Fibroblast of lung (primary cell): ENCODE data around the gene GRID1. TPM values are rescaled to one million over a fixed set of nuclear protein-coding genes. Genes with fewer than 3 reads are reported as not detected.

Experiments
- DNase-seq, 2 donors: peaks; one replicate each; pipeline versions ENCODE4 v3.0.0 to v3.0.0-alpha.2; 2010; ENCODE audit warnings: low read depth in 2 of 2
- H2AFZ ChIP-seq: 2 replicates; pipeline ENCODE4 v1.5.1; 2012; ENCODE audit warnings: low read length, control low read depth, inconsistent platforms
- H3K27ac ChIP-seq: 2 replicates; pipeline ENCODE4 v1.5.1; 2011; ENCODE audit warnings: low read length, control low read depth; ENCODE audit not compliant: insufficient read depth
- H3K27me3 ChIP-seq: 2 replicates; pipeline ENCODE4 v1.5.1; 2011; ENCODE audit warnings: mild to moderate bottlenecking, low read length; ENCODE audit not compliant: control insufficient read depth, insufficient read depth
- H3K36me3 ChIP-seq: 2 replicates; pipeline ENCODE4 v1.5.1; 2011; ENCODE audit warnings: low read length; ENCODE audit not compliant: control insufficient read depth, insufficient read depth
- H3K4me1 ChIP-seq: 2 replicates; pipeline ENCODE4 v1.5.1; 2011; ENCODE audit warnings: low read length; ENCODE audit not compliant: control insufficient read depth, insufficient read depth; ENCODE audit errors: extremely low read depth
- H3K4me2 ChIP-seq: 2 replicates; pipeline ENCODE4 v1.5.1; 2011; ENCODE audit warnings: low read length, control low read depth; ENCODE audit not compliant: insufficient read depth; ENCODE audit errors: extremely low read depth
- H3K4me3 ChIP-seq, 4 experiments: fragments of 200-600 bp in 1 of 4; sonication (generic) in 1 of 4; replicated peaks in 1 of 4; 2 replicates each; pipeline ENCODE4 v1.5.1; 2011 to 2016; ENCODE audit warnings: low read length in 4 of 4, low read depth in 3 of 4, mild to moderate bottlenecking in 3 of 4, control low read depth in 2 of 4, inconsistent platforms in 1 of 4, mixed read lengths in 1 of 4; ENCODE audit not compliant: insufficient read depth in 1 of 4; ENCODE audit errors: control extremely low read depth in 1 of 4
- H3K79me2 ChIP-seq: 2 replicates; pipeline ENCODE4 v1.5.1; 2012; ENCODE audit warnings: mild to moderate bottlenecking, low read length, inconsistent platforms; ENCODE audit not compliant: control insufficient read depth, insufficient read depth
- H3K9ac ChIP-seq: 2 replicates; pipeline ENCODE4 v1.5.1; 2011; ENCODE audit warnings: mild to moderate bottlenecking, low read length, control low read depth; ENCODE audit not compliant: insufficient read depth
- H3K9me3 ChIP-seq: 2 replicates; pipeline ENCODE4 v1.5.1; 2012; ENCODE audit warnings: low read depth, low read length; ENCODE audit not compliant: control insufficient read depth, insufficient read depth
- H4K20me1 ChIP-seq: 2 replicates; pipeline ENCODE4 v1.5.1; 2011; ENCODE audit warnings: low read length; ENCODE audit not compliant: control insufficient read depth, insufficient read depth; ENCODE audit errors: extremely low read depth
- EZH2 ChIP-seq: IDR thresholded peaks from 2 replicates; pipeline ENCODE4 v1.5.1; 2012; ENCODE audit warnings: low read length, control low read depth, mild to moderate bottlenecking; ENCODE audit errors: missing control alignments
- polyA plus RNA-seq, 2 donors: library from polyadenylated mRNA; depleted of rRNA in 1 of 2; stranded (reverse) in 1 of 2; unstranded in 1 of 2; fragments of >200 nt; gene quantifications; 2 replicates each; pipeline ENCODE4 v1.2.1, GENCODE V29; 2011 to 2012; ENCODE audit warnings: missing spikeins in 1 of 2
- total RNA-seq: library from RNA; depleted of rRNA; stranded (reverse); fragments of >200 nt; gene quantifications from 2 replicates; pipeline ENCODE4 v1.2.1, GENCODE V29; 2014
- TF ChIP-seq, protein P1 (sequence below), 2 donors: IDR thresholded peaks in 1 of 2; conservative IDR thresholded peaks in 1 of 2; 1 replicate in 1 of 2; 2 replicates in 1 of 2; pipeline ENCODE4 v1.5.1; 2011 to 2012; ENCODE audit warnings: low read length in 2 of 2, control low read depth in 1 of 2, inconsistent platforms in 1 of 2, low read depth in 1 of 2, mild to moderate bottlenecking in 1 of 2

GRID1 gene
- total and polyA plus RNA-seq, 2 donors (not counting 1 experiment from before 2014, with no cell fraction given): 0.03 to 0.33 TPM

DNA sequence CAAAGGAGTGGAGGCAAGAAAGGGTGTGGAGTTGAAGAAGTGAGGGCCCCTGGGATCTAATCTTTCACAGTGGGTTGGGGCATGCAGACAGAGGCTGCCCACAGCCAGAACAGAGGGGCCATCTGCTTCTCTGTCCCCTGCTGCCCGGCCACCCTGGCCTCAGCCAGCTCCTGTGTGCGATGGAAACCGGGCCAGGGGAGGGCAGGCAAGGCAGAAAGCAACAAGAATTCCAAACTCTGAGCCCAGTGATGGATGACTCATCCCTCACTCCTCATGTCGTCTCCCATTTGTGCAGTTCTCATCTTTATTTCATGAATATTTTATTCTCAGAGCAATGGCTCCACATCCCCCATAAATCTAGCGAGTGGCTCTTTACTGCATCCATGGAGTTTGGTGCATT is 757.1 kb downstream of the GRID1 start:
- H4K20me1 ChIP-seq: no peaks in the 10 kb centered on the region
- no peaks in the 10 kb centered on the region for H3K36me3 ChIP-seq
- no peak for DNase-seq
- TF ChIP-seq EZH2: no peak
- TF ChIP-seq, protein P1, sequence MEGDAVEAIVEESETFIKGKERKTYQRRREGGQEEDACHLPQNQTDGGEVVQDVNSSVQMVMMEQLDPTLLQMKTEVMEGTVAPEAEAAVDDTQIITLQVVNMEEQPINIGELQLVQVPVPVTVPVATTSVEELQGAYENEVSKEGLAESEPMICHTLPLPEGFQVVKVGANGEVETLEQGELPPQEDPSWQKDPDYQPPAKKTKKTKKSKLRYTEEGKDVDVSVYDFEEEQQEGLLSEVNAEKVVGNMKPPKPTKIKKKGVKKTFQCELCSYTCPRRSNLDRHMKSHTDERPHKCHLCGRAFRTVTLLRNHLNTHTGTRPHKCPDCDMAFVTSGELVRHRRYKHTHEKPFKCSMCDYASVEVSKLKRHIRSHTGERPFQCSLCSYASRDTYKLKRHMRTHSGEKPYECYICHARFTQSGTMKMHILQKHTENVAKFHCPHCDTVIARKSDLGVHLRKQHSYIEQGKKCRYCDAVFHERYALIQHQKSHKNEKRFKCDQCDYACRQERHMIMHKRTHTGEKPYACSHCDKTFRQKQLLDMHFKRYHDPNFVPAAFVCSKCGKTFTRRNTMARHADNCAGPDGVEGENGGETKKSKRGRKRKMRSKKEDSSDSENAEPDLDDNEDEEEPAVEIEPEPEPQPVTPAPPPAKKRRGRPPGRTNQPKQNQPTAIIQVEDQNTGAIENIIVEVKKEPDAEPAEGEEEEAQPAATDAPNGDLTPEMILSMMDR (conservative IDR thresholded peaks at IDR 0.05 in 1 of 2, IDR thresholded peaks at IDR 0.05 in 1 of 2; ENCODE audit: low read depth in 1 of 2, low read length in 2 of 2): no peak
- no peaks in the 10 kb centered on the region for H3K9me3 ChIP-seq
- H2AFZ ChIP-seq: no peak overlapping the region
- H3K79me2 ChIP-seq: no peaks in the 10 kb centered on the region
- H3K4me1 ChIP-seq: no peaks in the 10 kb centered on the region
- no peak overlapping the region for H3K27ac ChIP-seq
- H3K9ac ChIP-seq: no peak overlapping the region
- H3K4me2 ChIP-seq: no peak overlapping the region
- no peak overlapping the region for H3K4me3 ChIP-seq
- no peaks in the 10 kb centered on the region for H3K27me3 ChIP-seq

DNA sequence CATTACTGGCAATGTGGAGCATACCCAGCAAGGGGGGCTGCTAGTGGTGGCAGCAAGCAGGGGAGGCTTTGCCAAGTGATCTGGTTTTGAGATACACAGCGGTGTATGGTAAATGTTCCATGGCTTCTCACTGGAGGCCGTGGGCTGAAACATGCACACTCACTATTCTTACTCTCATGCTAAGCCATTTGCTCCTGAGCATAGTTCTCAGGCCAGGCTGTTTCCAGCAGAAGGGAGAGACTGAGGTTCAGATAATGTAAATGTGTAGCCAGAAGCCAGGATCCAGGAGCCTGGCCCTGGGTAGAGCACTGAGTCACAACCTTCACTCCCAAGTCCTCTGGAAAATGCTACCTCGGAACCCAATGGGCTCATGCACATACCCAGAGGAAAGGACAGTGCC is 757.9 kb downstream of the GRID1 start:
- Histone ChIP-seq H3K79me2 (no peaks in the 10 kb centered on the region), H3K36me3 (no peaks in the 10 kb centered on the region), H3K27ac (no peak overlapping the region), H3K9ac (no peak overlapping the region), H3K9me3 (no peaks in the 10 kb centered on the region), H3K4me3 (no peak overlapping the region), H3K4me1 (no peaks in the 10 kb centered on the region), H4K20me1 (no peaks in the 10 kb centered on the region), H3K27me3 (no peaks in the 10 kb centered on the region), H3K4me2 (no peak overlapping the region), H2AFZ (no peak overlapping the region)
- no peak for DNase-seq
- no peak for TF ChIP-seq EZH2
- TF ChIP-seq, protein P1 (conservative IDR thresholded peaks at IDR 0.05 in 1 of 2, IDR thresholded peaks at IDR 0.05 in 1 of 2; ENCODE audit: low read depth in 1 of 2, low read length in 2 of 2): no peak

GRCh38 chr10:85607043-85607695 is 759.4 kb downstream of the GRID1 start:
- TF ChIP-seq EZH2: no peak
- TF ChIP-seq, protein P1 (conservative IDR thresholded peaks at IDR 0.05 in 1 of 2, IDR thresholded peaks at IDR 0.05 in 1 of 2; ENCODE audit: low read depth in 1 of 2, low read length in 2 of 2): no peak
- DNase-seq: no peak

More at GRCh38 chr10:85607043-85607695, 759.4 kb downstream of the GRID1 start:
- Histone ChIP-seq H3K4me1 (no peaks in the 10 kb centered on the region), H3K27me3 (no peaks in the 10 kb centered on the region), H4K20me1 (no peaks in the 10 kb centered on the region), H3K4me3 (no peak overlapping the region), H3K9me3 (no peaks in the 10 kb centered on the region), H3K4me2 (no peak overlapping the region), H3K36me3 (no peaks in the 10 kb centered on the region), H3K9ac (no peak overlapping the region), H3K27ac (no peak overlapping the region), H2AFZ (no peak overlapping the region), H3K79me2 (no peaks in the 10 kb centered on the region)
